CD4-positive, alpha-beta T cell treated with Interleukin-10 for 1 hour (primary cell): ENCODE data around the gene ABCB10.
"Not testable (repeated sequence)": the region's sequence is repeated elsewhere in the genome, so short reads cannot be mapped to it uniquely, and the experiment has no call there.

Source experiments
- DNase-seq: peaks from one replicate; pipeline ENCODE4 v3.0.0-alpha.2; 2020

The ABCB10 gene

DNA sequence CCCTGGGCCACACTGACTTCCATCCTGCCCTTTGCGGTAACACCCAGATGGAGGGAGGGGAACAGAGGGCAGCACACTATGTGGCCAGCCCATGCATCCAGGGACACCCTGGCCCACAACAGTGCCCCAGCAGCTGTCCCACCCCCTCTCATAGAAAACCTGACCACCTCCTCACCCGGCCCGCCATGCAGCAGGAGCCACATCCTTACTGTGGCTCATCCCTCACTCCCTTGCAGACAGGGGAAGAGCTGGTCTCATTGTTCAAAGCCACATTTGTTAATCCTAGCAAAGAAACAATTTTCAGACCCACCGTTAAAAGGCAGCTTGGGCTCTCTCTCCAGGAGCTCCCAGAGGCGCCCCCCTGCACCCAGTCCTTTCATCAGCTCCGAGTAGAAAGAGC is 27.2 kb downstream of the ABCB10 start:
- DNase-seq, result no peak

DNA sequence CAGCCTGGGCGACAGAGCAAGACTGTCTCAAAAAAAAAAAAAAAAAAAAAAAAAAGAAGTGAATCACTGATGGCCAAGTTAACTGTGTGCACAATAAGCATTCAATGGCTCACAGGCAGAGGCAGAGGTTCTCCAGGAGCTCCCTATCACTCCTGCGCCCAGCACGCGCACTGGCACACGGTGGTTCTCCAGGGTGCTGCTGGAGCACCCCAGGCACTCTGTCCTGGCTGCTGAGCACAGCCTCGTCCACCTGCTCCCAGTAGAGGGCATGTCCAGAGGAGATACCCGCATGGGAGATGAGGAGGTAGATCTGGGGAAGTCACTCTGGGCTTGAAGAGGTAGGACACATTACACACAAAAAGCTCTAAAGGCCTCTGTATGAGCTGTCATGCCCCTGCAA is 28.9 kb downstream of the ABCB10 start:
- no peak for DNase-seq

DNA sequence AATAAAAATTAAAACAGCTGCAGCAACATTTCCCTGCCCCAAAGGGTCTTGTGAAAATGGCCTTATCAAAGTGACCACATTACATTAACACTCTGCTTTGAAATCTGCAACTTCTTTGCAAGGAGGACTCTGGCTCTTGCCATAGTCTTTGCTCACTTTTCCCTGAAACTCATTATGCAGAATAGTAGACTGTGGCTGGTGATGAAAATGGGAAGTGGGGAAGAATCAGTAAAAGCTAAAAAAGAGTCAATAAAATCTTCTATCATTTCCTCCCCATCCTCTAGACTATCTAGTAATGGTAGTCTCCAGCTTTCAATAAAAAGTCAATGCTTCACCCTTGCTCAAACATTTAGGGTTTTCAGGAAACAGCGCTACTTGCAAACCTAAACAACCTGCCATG is 31.8 kb downstream of the ABCB10 start:
- no peak for DNase-seq

DNA sequence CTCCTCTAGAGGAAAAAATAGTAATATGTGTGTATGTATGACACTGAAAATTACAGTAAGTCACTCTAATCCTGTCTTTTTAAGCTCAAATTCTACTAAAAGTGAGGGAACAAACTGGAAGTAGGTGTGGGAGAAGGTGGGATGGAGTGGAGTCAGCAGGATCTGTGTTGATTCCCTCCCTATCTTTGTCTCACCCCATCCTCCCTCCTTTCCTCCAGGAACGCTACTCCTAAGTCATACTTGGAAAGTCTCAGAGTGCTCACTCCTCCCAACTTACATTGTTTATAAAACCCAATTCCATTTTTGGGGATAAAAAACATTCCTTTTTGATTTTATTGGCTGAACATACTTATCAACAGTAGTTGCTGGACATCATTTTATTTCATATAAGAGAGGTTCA is 35.5 kb downstream of the ABCB10 start:
- no peak for DNase-seq

DNA sequence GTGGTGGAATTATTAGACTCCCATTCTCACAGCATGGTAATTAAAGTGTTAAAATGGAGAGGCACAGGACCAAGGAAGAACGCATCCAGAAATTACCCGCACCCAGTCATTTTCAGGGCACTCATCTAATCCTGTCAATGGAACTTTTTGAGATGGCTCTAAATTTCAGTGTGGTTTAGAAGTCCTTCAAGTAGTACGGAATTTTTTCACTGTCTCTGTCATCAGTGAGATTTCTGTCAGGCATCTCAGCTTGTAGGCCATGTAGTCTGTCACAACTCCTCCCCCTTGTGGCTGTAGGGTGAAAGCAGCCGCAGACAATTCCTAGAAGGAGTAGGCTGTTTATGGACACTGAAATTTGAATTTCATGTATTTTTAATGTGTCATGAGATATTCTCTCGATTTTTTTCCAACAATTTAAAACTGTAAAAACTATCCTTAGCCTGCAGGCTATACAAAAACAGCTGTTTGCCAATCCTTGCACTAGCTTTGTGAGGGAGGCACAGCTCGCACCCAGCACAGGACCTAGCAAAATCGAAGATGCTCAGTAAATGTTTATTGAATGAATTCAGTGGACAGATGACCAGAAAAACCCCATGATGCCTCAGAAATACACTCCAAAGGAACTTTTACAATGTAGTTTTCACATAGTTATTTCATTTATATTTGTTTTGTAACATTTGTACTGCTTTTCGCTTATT is 43.8 kb downstream of the ABCB10 start:
- peak; percentile 77 for DNase-seq

DNA sequence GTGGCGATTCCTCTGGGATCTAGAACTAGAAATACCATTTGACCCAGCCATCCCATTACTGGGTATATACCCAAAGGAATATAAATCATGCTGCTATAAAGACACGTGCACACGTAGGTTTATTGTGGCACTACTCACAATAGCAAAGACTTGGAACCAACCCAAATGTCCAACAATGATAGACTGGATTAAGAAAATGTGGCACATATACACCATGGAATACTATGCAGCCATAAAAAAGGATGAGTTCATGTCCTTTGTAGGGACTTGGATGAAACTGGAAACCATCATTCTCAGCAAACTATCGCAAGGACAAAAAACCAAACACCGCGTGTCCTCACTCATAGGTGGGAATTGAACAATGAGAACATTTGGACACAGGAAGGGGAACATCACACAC is 46.9 kb downstream of the ABCB10 start:
- DNase-seq, result not testable (repeated sequence)

DNA sequence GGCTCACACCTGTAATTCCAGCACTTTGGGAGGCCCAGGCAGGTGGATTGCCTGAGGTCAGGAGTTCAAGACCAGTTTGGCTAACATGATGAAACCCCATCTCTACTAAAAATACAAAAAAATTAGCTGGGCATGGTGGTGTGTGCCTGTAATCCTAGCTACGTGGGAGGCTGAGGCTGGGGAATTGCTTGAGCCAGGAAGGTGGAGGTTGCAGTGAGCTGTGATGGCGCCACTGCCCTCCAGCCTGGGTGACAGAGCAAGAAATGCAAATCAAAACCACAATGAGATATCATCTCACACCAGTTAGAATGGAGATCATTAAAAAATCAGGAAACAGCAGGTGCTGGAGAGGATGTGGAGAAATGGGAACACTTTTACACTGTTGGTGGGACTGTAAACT is 47.3 kb downstream of the ABCB10 start:
- not testable (repeated sequence) for DNase-seq

DNA sequence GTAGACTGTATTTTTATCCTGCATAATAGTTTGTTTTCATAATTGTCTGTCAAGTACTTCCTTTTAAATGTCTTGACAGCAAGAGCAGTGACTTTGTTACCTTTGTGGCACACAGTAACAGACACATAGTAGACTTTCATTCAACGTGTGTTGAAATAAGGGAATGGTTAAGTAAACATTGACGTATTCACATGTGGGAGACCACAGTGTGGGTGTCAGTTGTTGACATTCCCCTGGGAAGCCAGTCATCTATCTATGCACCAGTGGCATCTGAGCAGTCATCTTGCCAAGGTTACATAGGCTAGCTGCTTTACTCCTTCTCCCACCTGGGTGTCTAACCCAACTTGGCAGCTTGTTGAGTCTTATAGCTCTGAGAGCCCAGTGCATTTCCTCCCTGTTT is 48.9 kb downstream of the ABCB10 start:
- no peak for DNase-seq

DNA sequence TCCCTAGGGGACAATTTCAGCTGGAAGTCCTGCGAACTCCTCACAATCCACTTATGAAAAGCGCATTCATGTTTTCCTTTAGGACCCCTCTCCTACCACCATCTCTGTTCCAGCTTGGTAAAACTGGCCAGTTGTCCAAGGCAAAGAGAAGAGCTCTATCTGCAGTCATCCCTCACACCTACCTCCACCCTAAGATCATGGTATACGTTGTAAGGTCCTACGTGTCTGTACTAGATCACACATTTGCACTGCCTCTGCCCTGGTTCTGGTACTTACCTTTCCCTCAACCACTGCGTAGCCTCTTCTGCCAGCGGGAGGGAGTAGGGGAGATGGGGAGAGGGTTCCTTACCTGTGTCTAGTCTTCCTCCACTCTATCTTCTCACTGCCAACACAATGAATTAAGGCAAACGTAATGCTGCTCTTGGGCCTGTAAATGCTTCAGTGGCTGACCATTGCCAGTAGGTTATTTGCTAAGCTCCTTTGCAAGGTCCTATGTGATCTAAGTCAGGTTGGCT is 49.6 kb downstream of the ABCB10 start:
- no peak for DNase-seq

DNA sequence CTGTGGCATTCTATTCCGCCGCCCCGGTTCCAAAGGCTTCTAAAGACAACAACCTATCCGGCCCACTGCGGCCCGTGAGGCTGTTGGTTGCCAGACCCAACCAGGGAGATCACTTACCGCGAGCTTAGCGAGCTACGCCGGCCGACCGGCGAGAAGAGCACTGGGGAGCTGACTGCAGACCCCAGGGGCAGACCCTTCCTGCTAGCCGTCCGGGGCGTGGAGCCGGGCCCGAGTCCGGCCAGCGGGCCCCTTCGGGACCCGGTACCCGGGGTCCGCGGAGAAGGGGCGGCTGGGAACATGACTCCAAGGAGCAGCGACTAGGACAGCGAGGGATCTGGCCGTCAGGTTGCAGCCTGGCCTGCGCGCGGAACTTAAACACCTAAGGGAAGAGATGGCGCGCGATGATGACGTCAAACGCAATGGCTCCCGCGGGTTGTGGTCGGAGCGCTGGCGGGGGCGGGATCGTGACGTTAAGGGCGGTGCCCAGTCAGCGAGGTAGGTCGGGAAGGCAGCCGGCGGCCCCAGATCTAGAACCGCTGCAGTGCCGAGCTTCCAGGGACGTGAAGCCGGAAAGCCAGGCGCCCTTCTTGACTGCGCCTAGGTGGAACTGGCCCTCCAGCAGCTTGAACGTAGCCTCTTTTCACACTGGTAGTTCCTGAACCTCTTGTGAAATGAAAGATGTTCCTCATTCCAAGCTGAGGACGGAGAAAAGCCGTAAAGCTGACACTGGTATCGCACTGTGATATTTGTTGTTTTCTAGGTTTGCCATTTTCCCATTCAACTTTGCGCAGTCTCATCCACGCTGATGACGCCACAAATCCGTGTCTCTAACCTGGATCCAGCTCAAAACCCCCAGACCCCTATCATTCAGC is 50.3 kb downstream of the ABCB10 start, which contains the start of gene NUP133:
TSS of gene NUP133 (minus strand) at position 391 of the 872 bp plus-strand sequence. CDS start at position 299, 92 bp downstream.
- DNase-seq, result peak; percentile 97

DNA sequence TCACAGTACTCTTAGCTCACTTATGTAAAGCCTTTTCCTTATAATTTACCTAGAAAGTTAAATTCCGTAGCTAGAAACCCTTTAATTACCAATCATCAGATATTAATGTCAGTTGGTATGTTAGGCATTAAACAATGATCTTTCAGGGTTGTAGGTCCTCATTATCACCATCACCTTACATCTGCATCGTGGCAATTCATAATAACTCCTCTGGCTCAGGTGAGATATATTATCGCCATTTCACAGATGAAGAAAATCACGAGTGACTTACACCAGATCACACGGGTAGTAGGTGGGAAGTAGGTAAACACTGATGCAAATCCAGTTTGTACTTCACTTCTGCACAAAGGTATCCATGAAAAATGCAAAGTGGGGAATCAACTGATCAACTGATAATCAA is 51.0 kb downstream of the ABCB10 start:
- DNase-seq, result no peak

DNA sequence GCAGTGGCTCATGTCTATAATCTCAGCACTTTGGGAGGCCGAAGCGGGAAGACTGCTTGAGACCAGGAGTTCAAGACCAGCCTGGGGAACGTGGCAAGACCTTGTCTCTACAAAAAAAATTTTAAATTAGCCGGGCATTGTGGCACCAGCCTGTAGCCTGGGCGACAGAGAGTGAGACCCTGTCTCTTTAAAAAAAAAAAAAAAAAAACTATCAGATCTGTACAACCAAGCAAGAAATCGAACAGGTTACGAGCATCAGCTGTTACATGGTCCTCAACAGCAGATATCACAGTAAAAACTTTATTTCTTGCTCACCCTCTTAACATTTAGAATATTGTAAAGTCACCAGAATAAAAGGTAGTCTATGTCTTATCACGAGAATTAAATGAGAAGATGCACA is 51.9 kb downstream of the ABCB10 start:
- DNase-seq, result no peak

DNA sequence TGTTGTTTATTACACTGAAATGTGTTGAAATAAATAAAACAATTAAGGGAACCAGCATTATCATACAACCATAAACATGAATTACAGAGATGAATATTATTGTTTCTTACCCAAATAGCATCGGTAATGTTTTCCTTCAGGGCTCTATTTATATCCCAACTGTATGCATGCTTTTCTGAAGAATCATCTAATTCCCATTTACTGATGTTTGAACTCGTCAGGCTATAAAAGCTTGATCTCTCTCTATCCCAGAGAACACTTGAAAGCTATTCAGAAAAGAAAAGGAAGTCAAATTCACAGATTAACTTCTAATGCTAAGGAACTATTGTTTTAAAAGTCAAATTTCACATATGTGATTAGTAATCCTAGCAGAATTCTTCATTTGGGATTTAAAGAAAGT is 62.7 kb downstream of the ABCB10 start:
- no peak for DNase-seq

DNA sequence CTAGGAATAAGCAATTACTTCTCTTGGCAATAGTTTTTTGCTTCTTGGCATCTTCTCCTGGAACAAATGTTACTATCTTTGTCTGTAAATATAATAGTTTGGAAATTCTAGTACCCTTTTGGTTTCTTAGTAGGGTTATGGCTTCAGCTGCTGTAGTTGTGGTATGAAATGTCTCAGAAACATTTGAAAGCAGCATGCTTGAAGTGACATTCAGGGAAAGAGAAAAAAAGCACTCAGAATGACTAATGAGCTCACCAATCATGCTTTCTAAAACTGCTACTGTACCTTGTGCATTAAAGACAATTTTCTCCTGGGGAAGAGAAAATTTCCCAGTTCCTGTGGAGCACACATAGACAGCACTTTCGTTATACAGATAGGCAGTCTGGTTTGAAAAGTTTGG is 71.3 kb downstream of the ABCB10 start:
- no peak for DNase-seq

DNA sequence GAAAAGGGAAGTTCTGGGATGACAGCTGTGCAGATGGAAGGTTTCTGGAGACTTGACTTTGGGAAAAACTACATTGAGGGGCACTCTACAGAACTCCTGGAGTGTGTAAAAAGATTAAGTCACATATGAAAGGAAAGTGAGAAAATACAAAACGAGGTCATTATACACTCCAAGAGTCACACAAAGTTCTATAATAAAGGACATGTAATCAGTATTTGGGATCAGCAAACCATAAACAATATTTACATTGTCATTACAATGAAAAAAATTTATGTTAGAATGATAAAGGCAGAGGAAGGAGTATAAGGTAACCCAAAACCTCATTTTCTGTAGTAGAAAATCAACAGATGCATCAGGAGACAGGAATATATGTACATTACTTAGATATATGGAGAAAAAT is 73.2 kb downstream of the ABCB10 start:
- DNase-seq, result no peak

DNA sequence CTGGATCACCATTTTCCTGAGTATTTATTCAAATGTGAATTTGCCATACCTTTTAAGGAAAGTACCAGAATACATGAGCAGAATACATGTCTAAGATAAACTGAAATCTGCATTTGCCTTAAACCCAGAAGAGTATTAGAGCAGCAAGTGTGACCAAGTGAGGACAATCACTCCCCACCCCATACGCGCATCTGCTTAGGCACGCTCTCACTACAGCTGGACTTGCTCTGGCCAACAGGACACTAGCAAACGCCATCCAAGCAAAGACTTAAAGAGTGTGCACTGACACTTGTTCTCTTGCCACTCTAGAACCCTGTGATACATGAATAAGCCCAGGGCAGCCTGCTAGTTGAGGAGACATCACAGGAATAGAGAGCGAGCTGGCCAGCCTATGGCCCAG is 76.0 kb downstream of the ABCB10 start:
- no peak for DNase-seq

DNA sequence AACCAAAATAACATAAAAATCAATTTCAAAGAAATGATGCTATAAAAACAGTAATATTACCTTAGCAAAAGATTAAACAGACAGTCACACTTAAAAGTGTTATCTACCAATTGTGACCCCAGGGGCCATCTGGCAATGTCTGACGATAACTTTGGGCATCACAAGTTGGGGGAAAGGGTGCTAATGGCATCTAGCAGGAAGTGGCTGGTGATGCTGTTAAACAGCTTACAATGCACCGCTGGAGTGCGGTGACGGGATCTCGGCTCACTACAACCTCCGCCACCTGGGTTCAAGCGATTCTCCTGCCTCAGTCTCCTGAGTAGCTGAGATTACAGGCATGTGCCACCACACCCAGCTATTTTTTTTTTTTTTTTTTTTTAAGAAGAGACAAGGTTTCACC is 78.0 kb downstream of the ABCB10 start:
- DNase-seq, result no peak

DNA sequence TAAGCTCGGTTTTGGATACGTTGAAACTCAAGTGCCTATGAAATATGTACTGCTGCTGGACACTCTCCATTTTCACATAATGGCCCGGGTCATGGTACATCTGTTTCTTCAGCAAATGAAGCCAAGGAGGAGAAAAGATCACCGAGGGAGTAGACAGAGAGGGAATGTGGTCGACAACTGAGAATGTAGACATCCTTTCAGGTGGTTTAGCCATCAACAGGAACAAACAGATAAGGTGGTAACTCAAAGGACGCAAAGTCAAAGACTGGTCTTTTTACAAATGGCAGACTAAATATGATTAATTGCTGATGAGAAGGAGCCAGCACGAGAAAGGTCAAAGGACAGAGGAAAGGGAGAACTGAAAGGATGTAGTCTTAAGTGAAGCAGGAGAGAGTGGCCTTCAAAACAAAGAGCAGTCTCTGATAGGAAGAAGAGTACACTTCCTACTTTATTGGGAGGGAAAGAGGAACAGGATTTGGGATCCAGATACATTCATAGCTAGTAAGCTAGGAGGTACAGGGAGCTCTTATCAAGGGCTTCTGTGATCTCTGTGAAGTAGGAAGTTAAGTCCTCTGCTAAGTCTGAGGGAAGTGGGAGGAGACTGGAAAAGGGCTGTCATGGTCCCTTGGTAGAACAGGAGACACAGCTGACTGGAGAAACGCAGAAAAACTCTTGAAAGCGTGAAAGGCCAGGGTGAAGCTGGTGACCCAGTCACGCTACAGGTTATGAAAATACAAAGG is 78.7 kb downstream of the ABCB10 start:
- no peak for DNase-seq

DNA sequence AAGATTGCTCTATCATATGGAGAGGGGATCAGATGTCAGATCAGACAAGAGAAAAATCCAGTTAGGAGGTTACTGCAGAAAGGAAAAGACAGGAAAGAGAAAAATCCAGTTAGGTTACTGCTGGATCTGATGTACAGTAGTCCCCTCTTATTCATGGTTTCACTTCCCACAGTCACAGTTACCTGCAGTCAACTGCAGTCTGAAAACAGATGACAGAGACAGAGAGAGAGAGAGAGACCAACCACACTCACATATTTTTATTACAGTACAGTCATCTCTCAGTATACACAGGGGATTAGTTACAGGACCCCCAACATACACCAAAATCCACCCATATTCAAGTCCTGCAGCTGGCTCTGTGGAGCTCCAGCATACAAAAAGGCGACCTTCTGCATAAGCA is 79.7 kb downstream of the ABCB10 start:
- DNase-seq, result no peak

DNA sequence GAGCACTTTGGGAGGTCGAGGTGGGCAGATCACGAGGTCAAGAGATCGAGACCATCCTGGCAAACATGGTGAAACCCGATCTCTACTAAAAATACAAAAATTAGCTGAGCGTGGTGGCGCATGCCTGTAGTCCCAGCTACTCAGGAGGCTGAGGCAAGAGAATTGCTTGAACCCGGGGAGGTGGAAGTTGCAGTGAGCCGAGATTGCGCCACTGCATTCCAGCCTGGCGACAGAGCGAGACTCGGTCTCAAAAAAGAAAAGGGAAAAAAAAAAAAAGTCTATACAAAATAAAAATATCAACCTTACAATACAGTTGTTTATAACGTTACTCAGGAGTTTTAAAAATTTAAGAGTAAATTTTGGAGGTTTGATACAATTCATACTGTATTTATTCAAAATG is 82.6 kb downstream of the ABCB10 start:
- DNase-seq, result not testable (repeated sequence)

DNA sequence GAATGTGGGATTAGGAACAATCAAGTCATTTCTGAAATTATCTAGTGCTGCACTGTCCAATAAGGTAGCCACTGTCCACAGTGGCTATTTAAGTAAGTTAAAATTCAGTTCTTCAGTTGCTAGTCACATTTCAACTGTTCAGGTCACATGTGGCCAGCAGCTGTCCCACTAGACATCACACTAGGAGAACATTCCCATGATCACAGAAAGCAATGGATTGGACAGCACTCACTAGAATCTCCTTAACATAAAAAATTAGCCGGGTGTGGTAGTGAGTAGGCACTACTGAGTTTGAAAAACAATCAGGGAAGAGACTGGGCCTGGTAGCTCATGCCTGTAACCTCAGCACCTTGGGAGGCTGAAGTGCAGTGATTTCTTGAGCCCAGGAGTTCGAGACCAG is 84.0 kb downstream of the ABCB10 start:
- DNase-seq, result no peak

DNA sequence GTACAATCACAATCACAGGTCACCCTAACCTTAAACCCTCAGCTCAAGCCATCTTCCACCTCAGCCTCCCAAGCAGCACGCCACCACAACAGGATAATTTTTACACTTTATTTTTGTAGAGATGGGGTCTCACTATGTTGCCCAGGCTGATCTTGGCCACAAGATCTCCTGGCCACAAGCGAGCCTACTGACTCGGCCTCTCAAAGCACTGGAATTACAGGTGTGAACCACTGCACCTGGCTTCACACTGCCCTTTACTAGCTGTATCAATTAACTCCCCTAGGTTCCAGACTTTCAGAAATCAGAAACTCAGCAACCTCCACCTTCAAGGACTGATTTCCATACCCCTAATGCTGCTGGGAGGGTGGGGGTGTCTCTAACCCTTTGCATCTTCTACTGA is 87.3 kb downstream of the ABCB10 start:
- no peak for DNase-seq

DNA sequence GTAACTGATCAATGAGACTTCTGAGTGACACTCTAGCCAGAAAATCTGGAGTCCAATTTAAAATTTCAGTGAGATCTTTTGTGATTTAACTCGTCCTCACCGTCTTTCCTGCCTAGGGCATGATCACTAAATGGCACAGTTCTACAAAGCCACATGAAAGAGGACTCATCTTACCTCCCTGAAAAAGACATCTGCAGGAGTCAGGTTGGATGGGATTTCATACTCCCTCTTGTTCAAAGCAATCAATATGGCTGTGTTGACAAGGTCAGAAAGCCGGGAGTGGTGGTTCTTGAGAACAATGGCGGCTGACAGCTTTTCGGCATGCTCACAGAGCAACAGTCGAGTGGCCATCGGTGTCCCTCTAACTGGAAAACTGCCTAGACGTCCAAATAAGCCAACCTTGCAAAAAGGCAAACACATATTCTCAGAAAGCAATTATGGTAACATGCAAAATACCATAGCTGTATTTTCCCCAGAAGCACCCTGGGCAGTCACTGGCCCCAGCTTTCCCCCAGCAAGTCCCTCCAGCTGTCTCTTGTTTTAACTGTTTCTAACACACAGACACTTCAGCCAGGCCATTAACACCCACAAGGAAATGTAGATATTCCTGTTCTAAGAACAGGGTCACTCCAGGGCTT is 88.0 kb downstream of the ABCB10 start:
- no peak for DNase-seq
